ENCODE measurements around the gene SLC6A20. TPM values are rescaled to one million over a fixed set of nuclear protein-coding genes. Genes with fewer than 3 reads are reported as not detected.

The SLC6A20 gene
- total RNA-seq (2014; rRNA removed; shearing (Covaris generic)) (0.14 TPM in 1 of 2 replicates, not detected in the other), polyA plus RNA-seq (2016; fragmentation: Nextera tagmentation; extraction: Ambion mirVana) (0.05 TPM in 1 of 2 replicates, not detected in the other)
- long read RNA-seq = 0 reads

GRCh38 chr3:45795882-45796765 lies at the start of gene SLC6A20:
TSS of gene SLC6A20 (minus strand) at chr3:45796536. CDS start at chr3:45796419, 117 bp downstream.
- Histone ChIP-seq H3K4me3 (peak within 1 kb of the TSS; percentile 74), H3K36me3 (ENCODE audit: insufficient read depth) (no peaks in the 10 kb centered on the region), H4K20me1 (replicated peaks; ENCODE audit: insufficient read depth) (no peaks in the 10 kb centered on the region), H3K4me1 (ENCODE audit: insufficient read depth) (peaks cover 4% of the 10 kb centered on the region), H3K4me2 (peak within 1 kb of the TSS; percentile 89), H3K79me2 (replicated peaks; ENCODE audit: insufficient read depth) (no peaks in the 10 kb centered on the region), H3F3A (replicated peaks; ENCODE audit: low read depth) (no peaks in the 10 kb centered on the region), H3K27me3 (ENCODE audit: insufficient read depth) (peaks cover 59% of the 10 kb centered on the region), H3K9me2 (ENCODE audit: insufficient read depth) (no peaks in the 10 kb centered on the region), H3K27ac (ENCODE audit: low read depth) (no peak within 1 kb of the TSS), H2AFZ (peak within 1 kb of the TSS; percentile 98)
- H3K27ac Mint-ChIP-seq = no peak within 1 kb of the TSS
- no peaks in the 10 kb centered on the region for H3K36me3 Mint-ChIP-seq (ENCODE audit: low read depth)
- peak; percentile 79 for ATAC-seq
- peaks cover 7% of the 10 kb centered on the region for H3K4me1 Mint-ChIP-seq
- H3K9me3 Mint-ChIP-seq = no peaks in the 10 kb centered on the region
- H3K4me3 Mint-ChIP-seq = peak within 1 kb of the TSS; percentile 65
- DNase-seq (ENCODE audit: low spot score) = peak; percentile 72
- peaks cover 44% of the 10 kb centered on the region for H3K27me3 Mint-ChIP-seq (ENCODE audit: insufficient read depth, low read depth, poor library complexity)
- TF ChIP-seq ETS1 (IDR thresholded peaks at IDR 0.05) (no peak), STAT1 (IDR thresholded peaks at IDR 0.05; ENCODE audit: unreplicated experiment) (no peak), POLR2AphosphoS5 (IDR thresholded peaks at IDR 0.05; ENCODE audit: low read depth) (no peak), ZNF331 (CRISPR knock-in tag; IDR thresholded peaks at IDR 0.05; ENCODE audit: low read depth) (no peak), NANOG (IDR thresholded peaks at IDR 0.05; ENCODE audit: borderline replicate concordance) (no peak), REST (IDR thresholded peaks at IDR 0.05; ENCODE audit: unreplicated experiment) (no peak), CTCF (conservative IDR thresholded peaks at IDR 0.05; ENCODE audit: low read depth in 2 of 2) (no peak), ZNF114 (CRISPR knock-in tag; IDR thresholded peaks at IDR 0.05) (no peak), JUNB (IDR thresholded peaks at IDR 0.05; ENCODE audit: unreplicated experiment) (no peak), CREB1 (CRISPR knock-in tag; IDR thresholded peaks at IDR 0.05; ENCODE audit: low read depth) (no peak)
